ENCODE measurements around the gene SDHB. TPM values are rescaled to one million over a fixed set of nuclear protein-coding genes. Genes with fewer than 3 reads are reported as not detected.

The SDHB gene
- total RNA-seq, 5 donors from 2014 or later (not counting 1 experiment from before 2014, with no cell fraction given): 46.2 to 61.7 (median 57.6) TPM

DNA sequence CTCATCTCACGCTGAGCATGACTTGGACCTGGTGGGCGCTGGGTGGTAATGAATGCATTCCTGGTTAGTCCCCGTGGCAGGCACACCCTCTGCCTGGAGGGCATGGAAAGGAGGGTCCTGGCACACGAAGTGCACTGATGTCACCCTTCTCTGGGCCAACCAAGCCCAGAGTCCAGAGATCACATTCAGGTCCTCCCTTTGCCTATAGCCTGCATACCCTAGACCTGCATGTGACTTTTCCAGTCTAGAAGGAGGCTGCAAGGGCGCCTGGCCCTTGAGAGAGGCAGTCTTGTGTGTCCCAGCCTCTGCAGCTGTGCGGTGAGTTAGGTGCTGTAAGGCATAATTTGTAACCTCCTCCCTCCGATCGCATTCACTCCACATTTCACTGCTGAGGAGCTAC, 43.3 kb upstream of the SDHB start:
- H3K27me3 ChIP-seq (replicated peaks in 1 of 2; ENCODE audit: control insufficient read depth in 2 of 2, extremely low read depth in 1 of 2, insufficient read depth in 2 of 2, low read length in 1 of 2): peaks cover 0 to 23% of the 10 kb centered on the region in 2 experiments
- Mint-ChIP-seq H3K4me1 (no peaks in the 10 kb centered on the region), H3K27me3 (peaks cover 0 to 3% of the 10 kb centered on the region in 2 donors), H3K9me3 (no peaks in the 10 kb centered on the region), H3K36me3 (no peaks in the 10 kb centered on the region), H3K27ac (no peak overlapping the region), H3K4me3 (no peak overlapping the region)
- H3K9me3 ChIP-seq: no peaks in the 10 kb centered on the region
- ATAC-seq (replicated peaks in 1 of 4) (no peak), DNase-seq (no peak)
- no peak overlapping the region for H3K27ac ChIP-seq (ENCODE audit: low read length)
- CTCF ChIA-PET: no interaction called here
- H3K36me3 ChIP-seq (ENCODE audit: control insufficient read depth in 2 of 2, extremely low read depth in 1 of 2, insufficient read depth in 1 of 2, low read length in 1 of 2): no peaks in the 10 kb centered on the region
- 77% methylated on average over 6 of the region's 8 CpGs for WGBS (ENCODE audit: insufficient coverage)
- POLR2A ChIA-PET: no interaction called here
- no peaks in the 10 kb centered on the region for H3K4me1 ChIP-seq (ENCODE audit: control insufficient read depth in 1 of 2, extremely low read depth in 1 of 2, insufficient read depth in 2 of 2, low read length in 2 of 2)
- no peak overlapping the region for H3K4me3 ChIP-seq (ENCODE audit: control insufficient read depth in 1 of 2, extremely low read depth in 1 of 2, low read length in 1 of 2)

DNA sequence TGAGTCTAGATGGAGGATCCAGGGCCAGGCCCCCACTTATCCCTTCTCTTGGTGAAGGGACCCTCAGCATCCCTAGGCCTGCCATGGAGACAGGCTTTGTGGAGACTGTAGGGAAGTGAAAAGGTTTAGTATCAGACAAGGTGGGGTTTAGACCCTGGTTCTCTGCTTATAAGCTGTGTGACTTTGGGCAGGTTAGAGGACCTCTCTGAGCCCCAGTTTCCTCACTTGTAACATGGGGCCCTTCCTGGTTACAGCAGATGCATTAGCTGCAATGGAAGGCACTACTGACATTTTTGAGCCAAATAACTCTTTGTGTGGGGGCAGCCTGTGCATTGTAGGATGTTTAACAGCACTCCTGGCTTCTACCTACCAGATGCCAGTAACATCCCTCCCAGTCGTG, 42.8 kb upstream of the SDHB start:
- no peaks in the 10 kb centered on the region for H3K36me3 ChIP-seq (ENCODE audit: control insufficient read depth in 2 of 2, extremely low read depth in 1 of 2, insufficient read depth in 1 of 2, low read length in 1 of 2)
- POLR2A ChIA-PET: no interaction called here
- H3K36me3 Mint-ChIP-seq: no peaks in the 10 kb centered on the region
- H3K9me3 ChIP-seq: no peaks in the 10 kb centered on the region
- no peaks in the 10 kb centered on the region for H3K4me1 ChIP-seq (ENCODE audit: control insufficient read depth in 1 of 2, extremely low read depth in 1 of 2, insufficient read depth in 2 of 2, low read length in 2 of 2)
- H3K4me3 Mint-ChIP-seq: no peak overlapping the region
- H3K4me3 ChIP-seq (ENCODE audit: control insufficient read depth in 1 of 2, extremely low read depth in 1 of 2, low read length in 1 of 2): no peak overlapping the region
- CTCF ChIA-PET: no interaction called here
- H3K27ac Mint-ChIP-seq: no peak overlapping the region
- H3K27me3 ChIP-seq (replicated peaks in 1 of 2; ENCODE audit: control insufficient read depth in 2 of 2, extremely low read depth in 1 of 2, insufficient read depth in 2 of 2, low read length in 1 of 2): peaks cover 0 to 28% of the 10 kb centered on the region in 2 experiments
- no peak overlapping the region for H3K27ac ChIP-seq (ENCODE audit: low read length)
- ATAC-seq (replicated peaks in 1 of 4) (no peak), DNase-seq (no peak)
- no peaks in the 10 kb centered on the region for H3K4me1 Mint-ChIP-seq
- peaks cover 0 to under 1% of the 10 kb centered on the region in 2 donors for H3K27me3 Mint-ChIP-seq
- H3K9me3 Mint-ChIP-seq: no peaks in the 10 kb centered on the region
- 20% methylated on average over 1 of the region's 1 CpG for WGBS (ENCODE audit: insufficient coverage)

- H3K36me3 Mint-ChIP-seq: no peaks in the 10 kb centered on the region
- no peak overlapping the region for H3K27ac Mint-ChIP-seq
- no peak overlapping the region for H3K4me3 Mint-ChIP-seq
- CTCF ChIA-PET: no interaction called here
- no peaks in the 10 kb centered on the region for H3K9me3 Mint-ChIP-seq
- Histone ChIP-seq H3K4me3 (ENCODE audit: control insufficient read depth in 1 of 2, extremely low read depth in 1 of 2, low read length in 1 of 2) (no peak overlapping the region), H3K9me3 (no peaks in the 10 kb centered on the region), H3K27me3 (replicated peaks in 1 of 2; ENCODE audit: control insufficient read depth in 2 of 2, extremely low read depth in 1 of 2, insufficient read depth in 2 of 2, low read length in 1 of 2) (peaks cover 0 to 23% of the 10 kb centered on the region in 2 experiments), H3K27ac (ENCODE audit: low read length) (no peak overlapping the region), H3K36me3 (ENCODE audit: control insufficient read depth in 2 of 2, extremely low read depth in 1 of 2, insufficient read depth in 1 of 2, low read length in 1 of 2) (no peaks in the 10 kb centered on the region), H3K4me1 (ENCODE audit: control insufficient read depth in 1 of 2, extremely low read depth in 1 of 2, insufficient read depth in 2 of 2, low read length in 2 of 2) (no peaks in the 10 kb centered on the region)
- WGBS (ENCODE audit: insufficient coverage): 14% methylated on average over 1 of the region's 4 CpGs
- POLR2A ChIA-PET: no interaction called here
- peaks cover 1 to 3% of the 10 kb centered on the region in 2 donors for H3K27me3 Mint-ChIP-seq
- DNase-seq (no peak), ATAC-seq (replicated peaks in 1 of 4) (no peak)
- no peaks in the 10 kb centered on the region for H3K4me1 Mint-ChIP-seq
Measured at GRCh38 chr1:17095141-17095540, 41.3 kb upstream of the SDHB start.

GRCh38 chr1:17094664-17095063, 40.8 kb upstream of the SDHB start:
- Mint-ChIP-seq H3K27ac (no peak overlapping the region), H3K9me3 (no peaks in the 10 kb centered on the region), H3K4me3 (no peak overlapping the region), H3K4me1 (no peaks in the 10 kb centered on the region), H3K27me3 (peaks cover 1 to 3% of the 10 kb centered on the region in 2 donors), H3K36me3 (no peaks in the 10 kb centered on the region)
- Histone ChIP-seq H3K27me3 (replicated peaks in 1 of 2; ENCODE audit: control insufficient read depth in 2 of 2, extremely low read depth in 1 of 2, insufficient read depth in 2 of 2, low read length in 1 of 2) (peaks cover 0 to 23% of the 10 kb centered on the region in 2 experiments), H3K4me1 (ENCODE audit: control insufficient read depth in 1 of 2, extremely low read depth in 1 of 2, insufficient read depth in 2 of 2, low read length in 2 of 2) (no peaks in the 10 kb centered on the region), H3K4me3 (ENCODE audit: control insufficient read depth in 1 of 2, extremely low read depth in 1 of 2, low read length in 1 of 2) (no peak overlapping the region), H3K36me3 (ENCODE audit: control insufficient read depth in 2 of 2, extremely low read depth in 1 of 2, insufficient read depth in 1 of 2, low read length in 1 of 2) (no peaks in the 10 kb centered on the region), H3K9me3 (no peaks in the 10 kb centered on the region), H3K27ac (ENCODE audit: low read length) (no peak overlapping the region)
- 66% methylated on average over 4 of the region's 5 CpGs for WGBS (ENCODE audit: insufficient coverage)
- DNase-seq (no peak), ATAC-seq (replicated peaks in 1 of 4) (no peak)
- ChIA-PET CTCF (no interaction called here), POLR2A (no interaction called here)

- Mint-ChIP-seq H3K27ac (no peak overlapping the region), H3K9me3 (no peaks in the 10 kb centered on the region)
- no peak for ATAC-seq (replicated peaks in 1 of 4)
Measured at GRCh38 chr1:17093822-17094393, 40.1 kb upstream of the SDHB start.

GRCh38 chr1:17091252-17091651, 37.4 kb upstream of the SDHB start:
- POLR2A ChIA-PET: no interaction called here
- Mint-ChIP-seq H3K27ac (no peak overlapping the region), H3K4me3 (no peak overlapping the region), H3K27me3 (peaks cover 3 to 5% of the 10 kb centered on the region in 2 donors), H3K36me3 (no peaks in the 10 kb centered on the region), H3K4me1 (no peaks in the 10 kb centered on the region), H3K9me3 (no peaks in the 10 kb centered on the region)
- 75% methylated on average over 3 of the region's 7 CpGs for WGBS (ENCODE audit: insufficient coverage)
- ATAC-seq (replicated peaks in 1 of 4): no peak
- Histone ChIP-seq H3K27ac (ENCODE audit: low read length) (no peak overlapping the region), H3K27me3 (replicated peaks in 1 of 2; ENCODE audit: control insufficient read depth in 2 of 2, extremely low read depth in 1 of 2, insufficient read depth in 2 of 2, low read length in 1 of 2) (peaks cover 0 to 15% of the 10 kb centered on the region in 2 experiments), H3K4me3 (ENCODE audit: control insufficient read depth in 1 of 2, extremely low read depth in 1 of 2, low read length in 1 of 2) (no peak overlapping the region), H3K9me3 (no peaks in the 10 kb centered on the region), H3K4me1 (ENCODE audit: control insufficient read depth in 1 of 2, extremely low read depth in 1 of 2, insufficient read depth in 2 of 2, low read length in 2 of 2) (no peaks in the 10 kb centered on the region), H3K36me3 (ENCODE audit: control insufficient read depth in 2 of 2, extremely low read depth in 1 of 2, insufficient read depth in 1 of 2, low read length in 1 of 2) (no peaks in the 10 kb centered on the region)
- DNase-seq: no peak
- CTCF ChIA-PET: no interaction called here

More at GRCh38 chr1:17093822-17094393, 40.1 kb upstream of the SDHB start:
- no peak overlapping the region for H3K4me3 ChIP-seq (ENCODE audit: control insufficient read depth in 1 of 2, extremely low read depth in 1 of 2, low read length in 1 of 2)
- ChIA-PET POLR2A (no interaction called here), CTCF (interaction anchor here in 1 of 2 donors (0.5 kb wide), 1 partner anchor 142 kb away, joined by 3 read pairs; no protein-coding TSS in a partner anchor)
- no peaks in the 10 kb centered on the region for H3K4me1 Mint-ChIP-seq
- H3K27ac ChIP-seq (ENCODE audit: low read length): no peak overlapping the region
- H3K36me3 Mint-ChIP-seq: no peaks in the 10 kb centered on the region
- no peak overlapping the region for H3K4me3 Mint-ChIP-seq
- peaks cover 1 to 3% of the 10 kb centered on the region in 2 donors for H3K27me3 Mint-ChIP-seq
- no peaks in the 10 kb centered on the region for H3K9me3 ChIP-seq
- no peak for DNase-seq
- peaks cover 0 to 21% of the 10 kb centered on the region in 2 experiments for H3K27me3 ChIP-seq (replicated peaks in 1 of 2; ENCODE audit: control insufficient read depth in 2 of 2, extremely low read depth in 1 of 2, insufficient read depth in 2 of 2, low read length in 1 of 2)
- no peaks in the 10 kb centered on the region for H3K4me1 ChIP-seq (ENCODE audit: control insufficient read depth in 1 of 2, extremely low read depth in 1 of 2, insufficient read depth in 2 of 2, low read length in 2 of 2)
- no peaks in the 10 kb centered on the region for H3K36me3 ChIP-seq (ENCODE audit: control insufficient read depth in 2 of 2, extremely low read depth in 1 of 2, insufficient read depth in 1 of 2, low read length in 1 of 2)
- 85% methylated on average over 8 of the region's 8 CpGs for WGBS (ENCODE audit: insufficient coverage)

- no peak for ATAC-seq (replicated peaks in 1 of 4)
- Histone ChIP-seq H3K36me3 (ENCODE audit: control insufficient read depth in 2 of 2, extremely low read depth in 1 of 2, insufficient read depth in 1 of 2, low read length in 1 of 2) (no peaks in the 10 kb centered on the region), H3K27ac (ENCODE audit: low read length) (no peak overlapping the region), H3K4me3 (ENCODE audit: control insufficient read depth in 1 of 2, extremely low read depth in 1 of 2, low read length in 1 of 2) (no peak overlapping the region), H3K4me1 (ENCODE audit: control insufficient read depth in 1 of 2, extremely low read depth in 1 of 2, insufficient read depth in 2 of 2, low read length in 2 of 2) (no peaks in the 10 kb centered on the region), H3K27me3 (replicated peaks in 1 of 2; ENCODE audit: control insufficient read depth in 2 of 2, extremely low read depth in 1 of 2, insufficient read depth in 2 of 2, low read length in 1 of 2) (peaks cover 0 to 31% of the 10 kb centered on the region in 2 experiments), H3K9me3 (no peaks in the 10 kb centered on the region)
- DNase-seq: no peak
- 82% methylated on average over 11 of the region's 14 CpGs for WGBS (ENCODE audit: insufficient coverage)
- H3K9me3 Mint-ChIP-seq: no peaks in the 10 kb centered on the region
- peaks cover 5 to 6% of the 10 kb centered on the region in 2 donors for H3K27me3 Mint-ChIP-seq
- H3K4me3 Mint-ChIP-seq: no peak overlapping the region
- no peaks in the 10 kb centered on the region for H3K36me3 Mint-ChIP-seq
- ChIA-PET CTCF (no interaction called here), POLR2A (no interaction called here)
- H3K27ac Mint-ChIP-seq: no peak overlapping the region
- H3K4me1 Mint-ChIP-seq: no peaks in the 10 kb centered on the region
Measured at GRCh38 chr1:17089506-17089905, 35.7 kb upstream of the SDHB start.

Data from T-cell (primary cell).